ENCODE results near the gene TRIM66.

TRIM66 gene, protein sequence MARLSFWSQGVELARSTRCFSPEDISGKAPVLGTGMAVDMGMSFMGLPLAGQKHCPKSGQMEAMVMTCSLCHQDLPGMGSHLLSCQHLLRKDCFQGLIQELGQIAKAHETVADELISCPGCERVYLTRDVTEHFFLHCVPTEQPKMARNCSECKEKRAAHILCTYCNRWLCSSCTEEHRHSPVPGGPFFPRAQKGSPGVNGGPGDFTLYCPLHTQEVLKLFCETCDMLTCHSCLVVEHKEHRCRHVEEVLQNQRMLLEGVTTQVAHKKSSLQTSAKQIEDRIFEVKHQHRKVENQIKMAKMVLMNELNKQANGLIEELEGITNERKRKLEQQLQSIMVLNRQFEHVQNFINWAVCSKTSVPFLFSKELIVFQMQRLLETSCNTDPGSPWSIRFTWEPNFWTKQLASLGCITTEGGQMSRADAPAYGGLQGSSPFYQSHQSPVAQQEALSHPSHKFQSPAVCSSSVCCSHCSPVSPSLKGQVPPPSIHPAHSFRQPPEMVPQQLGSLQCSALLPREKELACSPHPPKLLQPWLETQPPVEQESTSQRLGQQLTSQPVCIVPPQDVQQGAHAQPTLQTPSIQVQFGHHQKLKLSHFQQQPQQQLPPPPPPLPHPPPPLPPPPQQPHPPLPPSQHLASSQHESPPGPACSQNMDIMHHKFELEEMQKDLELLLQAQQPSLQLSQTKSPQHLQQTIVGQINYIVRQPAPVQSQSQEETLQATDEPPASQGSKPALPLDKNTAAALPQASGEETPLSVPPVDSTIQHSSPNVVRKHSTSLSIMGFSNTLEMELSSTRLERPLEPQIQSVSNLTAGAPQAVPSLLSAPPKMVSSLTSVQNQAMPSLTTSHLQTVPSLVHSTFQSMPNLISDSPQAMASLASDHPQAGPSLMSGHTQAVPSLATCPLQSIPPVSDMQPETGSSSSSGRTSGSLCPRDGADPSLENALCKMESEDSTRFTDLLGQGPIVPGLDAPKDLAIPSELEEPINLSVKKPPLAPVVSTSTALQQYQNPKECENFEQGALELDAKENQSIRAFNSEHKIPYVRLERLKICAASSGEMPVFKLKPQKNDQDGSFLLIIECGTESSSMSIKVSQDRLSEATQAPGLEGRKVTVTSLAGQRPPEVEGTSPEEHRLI (N-terminal part only)

GRCh38 chr11:8682303-8683114 lies at the start of gene TRIM66, which contains the start of gene RPL27A:
TSS of gene TRIM66 (minus strand) at chr11:8682665. CDS start at chr11:8672274, 10,391 bp downstream.
TSS of gene RPL27A (plus strand) at chr11:8682792. CDS start at chr11:8682814, 22 bp downstream.
- DNase-seq (ENCODE audit: low read depth, low spot score), result no peak

GRCh38 chr11:8731647-8732323 lies 49.3 kb upstream of the TRIM66 start:
- no peak for DNase-seq (ENCODE audit: low read depth, low spot score)

- DNase-seq (ENCODE audit: low read depth, low spot score), result no peak
These were observed 48.2 kb upstream of the TRIM66 start for GRCh38 chr11:8730697-8731020.

GRCh38 chr11:8729837-8730696 lies 47.6 kb upstream of the TRIM66 start:
- DNase-seq (ENCODE audit: low read depth, low spot score), result no peak

DNA sequence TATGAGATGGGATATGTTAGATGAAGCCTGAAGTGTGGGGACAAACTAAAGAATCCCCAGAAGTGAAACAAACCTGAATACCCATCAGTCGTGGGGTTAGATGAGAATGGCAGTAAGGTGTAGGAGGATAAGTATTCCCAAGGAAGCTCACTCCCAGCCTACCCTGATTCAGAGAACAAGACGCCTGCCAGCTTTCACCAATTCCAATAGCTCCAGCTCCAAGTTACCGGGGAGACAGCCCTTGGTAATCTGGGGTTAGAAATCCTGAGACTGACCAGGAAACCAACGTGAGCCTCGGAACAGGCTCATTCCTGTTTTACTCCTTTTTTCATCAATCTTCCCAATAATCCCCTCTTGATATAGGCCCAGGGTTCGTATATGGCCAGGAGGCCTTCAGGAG lies 46.6 kb upstream of the TRIM66 start:
- DNase-seq (ENCODE audit: low read depth, low spot score), result no peak

DNA sequence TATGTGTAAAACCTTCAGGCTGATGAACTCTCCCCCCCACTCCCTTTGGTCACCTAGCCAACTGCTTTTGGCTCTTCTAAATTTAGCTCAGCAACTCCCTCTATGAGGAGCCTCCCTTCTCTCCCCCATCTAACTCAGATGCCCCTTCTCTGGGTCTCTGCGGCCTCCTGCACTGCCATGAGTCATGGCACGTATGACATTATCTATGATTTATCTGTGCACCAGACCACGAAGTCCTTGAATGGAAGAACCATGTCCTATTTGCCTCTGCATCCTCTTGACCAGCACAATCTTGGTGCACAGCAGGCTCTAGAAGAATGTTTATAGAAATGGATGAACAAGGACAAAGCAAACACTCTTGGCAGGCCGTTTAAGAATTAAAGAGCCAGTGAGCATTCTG lies 46.1 kb upstream of the TRIM66 start:
- no peak for DNase-seq (ENCODE audit: low read depth, low spot score)

- no peak for DNase-seq (ENCODE audit: low read depth, low spot score)
These were observed 43.9 kb upstream of the TRIM66 start for GRCh38 chr11:8726395-8726794.

DNA sequence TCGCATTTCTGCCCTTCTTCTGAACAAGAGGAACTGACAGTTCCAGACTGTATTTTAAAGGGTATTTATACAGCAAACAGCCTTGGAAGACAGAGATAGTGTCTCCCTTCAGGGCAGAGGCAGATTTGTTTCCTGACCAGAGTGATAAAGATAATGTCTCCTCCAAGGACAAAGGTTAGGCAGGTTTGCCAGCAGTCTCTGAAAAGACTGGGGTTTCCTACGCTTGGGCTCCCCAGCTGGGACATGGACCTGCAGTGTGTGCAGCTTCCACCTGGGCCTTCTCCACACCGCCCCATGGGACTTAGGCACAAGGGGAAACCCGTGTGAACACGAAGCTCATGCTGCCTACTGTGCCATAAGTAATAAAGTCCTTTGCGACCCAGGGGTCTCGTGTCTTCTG lies 42.2 kb upstream of the TRIM66 start:
- no peak for DNase-seq (ENCODE audit: low read depth, low spot score)

- no peak for DNase-seq (ENCODE audit: low read depth, low spot score)
These were observed 41.2 kb upstream of the TRIM66 start for GRCh38 chr11:8723711-8724110.

GRCh38 chr11:8722809-8723208 lies 40.3 kb upstream of the TRIM66 start:
- no peak for DNase-seq (ENCODE audit: low read depth, low spot score)

DNA sequence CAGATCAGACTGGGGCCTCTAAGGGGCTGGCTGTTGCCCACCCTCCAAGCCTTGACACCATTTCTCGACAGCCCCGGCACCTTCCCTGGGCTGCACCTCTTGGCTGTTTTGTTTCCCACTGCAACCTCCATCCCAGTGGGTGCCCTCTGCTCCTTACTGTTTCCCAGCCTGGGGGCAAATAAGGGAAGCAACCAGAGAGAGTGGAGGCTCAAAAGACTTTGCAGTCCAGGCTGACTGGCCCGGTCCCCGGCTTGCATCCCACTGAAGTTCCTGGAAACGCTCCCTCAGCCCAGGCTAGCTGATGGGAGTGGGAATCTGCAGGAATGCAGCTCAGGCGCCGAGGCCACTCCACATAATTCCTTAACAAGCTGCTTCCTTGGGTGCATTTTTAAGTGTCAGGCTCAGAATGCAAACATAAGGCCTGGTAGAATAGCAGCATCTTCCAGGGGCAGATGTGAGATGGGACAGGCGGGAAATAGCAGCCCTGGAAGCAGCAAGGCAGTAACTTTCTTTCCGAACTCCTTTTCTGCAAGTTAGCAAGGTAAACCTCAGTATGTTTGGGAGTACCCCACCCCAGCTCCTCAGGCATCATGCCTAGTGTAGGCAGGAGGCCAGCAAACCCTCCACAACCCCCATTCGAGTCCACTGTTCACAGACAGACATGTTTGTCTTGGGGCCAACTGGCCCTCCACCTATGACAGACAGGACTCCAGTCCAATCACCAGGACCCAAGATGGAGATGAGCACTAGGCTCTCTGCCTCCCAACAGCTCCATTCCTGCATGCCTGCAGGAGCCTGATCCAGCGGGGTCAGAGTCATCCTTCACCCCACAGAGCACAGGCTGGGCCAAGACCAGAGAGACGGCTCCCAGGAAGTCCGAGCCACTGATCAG lies 39.4 kb upstream of the TRIM66 start:
- no peak for DNase-seq (ENCODE audit: low read depth, low spot score)

DNA sequence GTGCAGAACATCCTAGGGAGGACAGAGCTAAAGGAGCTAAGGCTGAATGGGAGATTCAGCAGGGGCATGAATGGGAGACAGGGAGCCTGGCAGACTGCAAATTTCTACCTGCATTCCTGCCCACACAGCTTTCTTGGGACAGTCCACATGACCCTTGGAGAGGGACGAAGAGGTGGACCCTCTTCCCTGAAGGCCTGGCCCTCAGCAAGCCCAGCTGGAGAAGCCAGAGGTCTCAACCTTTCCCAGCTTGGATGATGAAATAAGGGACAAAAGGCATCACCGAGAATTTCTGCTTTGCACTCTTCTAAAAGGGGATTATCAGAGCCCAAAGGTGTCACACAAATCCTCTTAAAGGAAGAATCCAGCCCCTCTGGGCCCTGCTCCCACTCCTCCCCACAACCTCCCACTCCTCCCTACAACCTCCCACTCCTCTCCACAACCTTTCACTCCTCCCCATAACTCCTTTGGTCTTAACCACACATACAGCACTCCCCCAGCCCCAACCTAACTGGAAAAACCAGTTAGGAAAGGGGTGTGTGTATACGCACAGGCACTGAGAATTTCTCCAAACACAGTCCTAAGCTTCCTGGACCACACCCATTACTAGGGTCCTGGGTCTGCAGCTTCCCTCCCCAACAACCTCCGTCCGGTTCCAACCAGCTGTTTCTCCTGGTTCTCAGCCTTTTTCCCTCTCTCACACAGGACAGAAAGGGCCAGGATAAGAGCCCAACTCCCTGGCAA lies 38.6 kb upstream of the TRIM66 start:
- no peak for DNase-seq (ENCODE audit: low read depth, low spot score)

DNA sequence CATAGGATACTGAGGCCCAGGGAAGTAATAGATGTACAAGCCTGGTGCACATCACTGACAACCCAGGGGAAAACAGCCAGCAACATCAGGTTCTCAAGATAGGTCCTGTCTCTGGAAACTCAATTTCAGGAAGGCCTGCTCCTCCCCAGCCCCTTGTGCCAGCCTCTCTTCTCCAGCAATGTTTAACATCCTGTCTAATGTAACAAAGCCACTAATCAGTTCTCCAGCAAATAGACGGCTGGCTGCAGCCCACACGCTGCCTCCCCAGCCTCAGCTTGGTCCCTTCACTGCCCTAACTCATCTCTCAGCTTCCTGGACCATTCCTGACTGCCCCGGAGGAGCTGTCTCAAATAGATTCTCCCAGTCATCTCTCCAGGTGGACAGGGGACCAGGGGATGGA lies 37.9 kb upstream of the TRIM66 start:
- no peak for DNase-seq (ENCODE audit: low read depth, low spot score)

- DNase-seq (ENCODE audit: low read depth, low spot score), result no peak
These were observed 37.3 kb upstream of the TRIM66 start for GRCh38 chr11:8719721-8720120.

DNA sequence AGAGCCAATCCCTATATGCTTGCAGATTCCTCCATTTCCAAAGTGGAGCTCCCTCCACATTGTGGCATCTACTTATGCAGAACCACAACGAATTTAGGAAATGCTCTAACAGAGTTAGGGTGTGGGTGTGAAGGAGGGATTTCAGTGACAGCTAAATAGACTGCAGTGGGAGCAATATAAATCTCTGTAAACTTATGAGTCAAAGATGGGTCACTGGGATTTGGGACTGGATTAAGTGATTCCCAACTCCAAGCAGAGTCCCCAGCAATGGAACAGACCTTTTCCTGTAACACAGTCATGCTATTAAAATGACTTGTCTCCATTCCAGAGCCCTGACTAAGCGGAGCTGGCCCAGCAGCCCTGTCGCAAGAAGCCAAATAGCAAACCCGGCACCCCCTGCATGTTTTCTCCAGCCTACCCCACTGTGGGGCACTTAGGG lies 36.8 kb upstream of the TRIM66 start:
- no peak for DNase-seq (ENCODE audit: low read depth, low spot score)

GRCh38 chr11:8717876-8718753 lies 35.6 kb upstream of the TRIM66 start:
- DNase-seq (ENCODE audit: low read depth, low spot score), result no peak

DNA sequence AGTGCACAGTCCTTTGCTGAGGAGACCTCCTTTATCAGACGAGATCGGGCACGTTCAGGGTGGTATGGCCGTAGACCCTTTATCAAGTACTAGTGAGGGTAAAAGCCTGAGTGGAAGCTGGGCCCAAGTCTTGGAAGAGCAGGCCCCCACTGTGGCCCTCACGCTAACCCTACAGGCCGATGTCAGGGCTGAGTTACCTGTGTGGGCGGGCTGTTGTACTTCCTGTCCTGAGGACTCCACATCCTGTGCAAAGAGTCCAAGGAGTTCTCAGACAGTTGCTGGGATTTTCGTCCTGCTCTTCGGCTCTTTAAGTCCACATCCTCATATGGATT lies 35.0 kb upstream of the TRIM66 start:
- DNase-seq (ENCODE audit: low read depth, low spot score), result no peak
